HepG2 (cell line): Measurements from ENCODE around the gene HECTD4. TPM values are rescaled to one million over a fixed set of nuclear protein-coding genes. Genes with fewer than 3 reads are reported as not detected.
A peak's percentile ranks its signal among the peaks of the same experiment; 100 is the strongest.

ENCODE experiments used
- CENPX ChIP-seq: sonication (generic); formaldehyde crosslinking; IDR thresholded peaks from 2 replicates; pipeline ENCODE4 v1.9.0; 2021; ENCODE audit warnings: mild to moderate bottlenecking, missing genetic modification reagents, moderate library complexity
- ERF ChIP-seq: IDR thresholded peaks from 2 replicates; pipeline ENCODE4 v1.6.1; 2018; ENCODE audit warnings: missing biosample characterization, missing genetic modification reagents
- GPN1 ChIP-seq: sonication (generic); formaldehyde crosslinking; IDR thresholded peaks from 2 replicates; pipeline ENCODE4 v1.5.1; 2020; ENCODE audit warnings: missing genetic modification reagents, borderline replicate concordance
- XBP1 ChIP-seq: sonication (generic); formaldehyde crosslinking; IDR thresholded peaks from 2 replicates; pipeline ENCODE4 v1.5.0; 2020; ENCODE audit warnings: missing genetic modification reagents
- ZNF121 ChIP-seq: sonication (generic); formaldehyde crosslinking; IDR thresholded peaks from 2 replicates; pipeline ENCODE4 v1.5.0; 2020; ENCODE audit warnings: mild to moderate bottlenecking, missing genetic modification reagents
- ZNF234 ChIP-seq: sonication (generic); formaldehyde crosslinking; conservative IDR thresholded peaks from 2 replicates; pipeline ENCODE4 v1.5.1; 2020; ENCODE audit warnings: mild to moderate bottlenecking, missing genetic modification reagents
- ZNF274 ChIP-seq: sonication (generic); formaldehyde crosslinking; IDR thresholded peaks from 2 replicates; pipeline ENCODE4 v1.5.1; 2020; ENCODE audit warnings: mild to moderate bottlenecking, missing genetic modification reagents
- ZNF430 ChIP-seq: sonication (generic); formaldehyde crosslinking; IDR thresholded peaks from 2 replicates; pipeline ENCODE4 v1.9.0; 2021; ENCODE audit warnings: mild to moderate bottlenecking, missing genetic modification reagents
- ZNF460 ChIP-seq: sonication (generic); formaldehyde crosslinking; IDR thresholded peaks from 2 replicates; pipeline ENCODE4 v1.5.1; 2020; ENCODE audit warnings: missing genetic modification reagents, mild to moderate bottlenecking, borderline replicate concordance
- ZNF629 ChIP-seq: sonication (generic); formaldehyde crosslinking; conservative IDR thresholded peaks from 2 replicates; pipeline ENCODE4 v1.5.0; 2020; ENCODE audit warnings: missing genetic modification reagents
- ZNF7 ChIP-seq: IDR thresholded peaks from 2 replicates; pipeline ENCODE4 v1.6.1; 2016; ENCODE audit warnings: missing biosample characterization, missing genetic modification reagents
- polyA plus RNA-seq, 8 experiments: library from polyadenylated mRNA; depleted of rRNA in 3 of 8; stranded (reverse) in 7 of 8; unstranded in 1 of 8; fragments of >200 nt; fragmentation: Illumina TruSeq in 4 of 8; extraction: Trizol in 4 of 8; gene quantifications; 2 replicates each; pipeline versions ENCODE4 v1.2.1 to v1.2.3, GENCODE V29; 2011 to 2016; ENCODE audit warnings: low read depth in 4 of 8, missing spikeins in 1 of 8, mixed read lengths in 1 of 8; ENCODE audit not compliant: insufficient read depth in 1 of 8
- total RNA-seq, 5 experiments: library from RNA; depleted of rRNA; stranded (reverse); fragments of >200 nt; fragmentation: Illumina TruSeq; extraction: Trizol; gene quantifications; 2 replicates each; pipeline ENCODE4 v1.2.3, GENCODE V29; 2016; ENCODE audit warnings: low read depth in 1 of 5
- TF ChIP-seq, protein P1 (sequence below): sonication (generic); formaldehyde crosslinking; IDR thresholded peaks from 2 replicates; pipeline ENCODE4 v1.8.1; 2023; ENCODE audit warnings: missing genetic modification reagents, mild to moderate bottlenecking, borderline replicate concordance
- TF ChIP-seq, protein P2 (sequence below): IDR thresholded peaks from 2 replicates; pipeline ENCODE4 v1.6.1; 2012; ENCODE audit warnings: low read depth, low read length, improper control_type of control experiment
- TF ChIP-seq, protein P3 (sequence below): sonication (generic); formaldehyde crosslinking; IDR thresholded peaks from 2 replicates; pipeline ENCODE4 v1.4.0; 2020; ENCODE audit warnings: mild to moderate bottlenecking, missing genetic modification reagents
- TF ChIP-seq, protein P4 (sequence below): sonication (generic); formaldehyde crosslinking; IDR thresholded peaks from 2 replicates; pipeline ENCODE4 v1.5.1; 2020; ENCODE audit warnings: mild to moderate bottlenecking, missing genetic modification reagents, borderline replicate concordance
- TF ChIP-seq, protein P5 (sequence below): IDR thresholded peaks from 2 replicates; pipeline ENCODE4 v1.4.0; 2020; ENCODE audit warnings: mild to moderate bottlenecking, missing genetic modification reagents
- TF ChIP-seq, protein P6 (sequence below): IDR thresholded peaks from 2 replicates; pipeline ENCODE4 v1.6.1; 2016; ENCODE audit warnings: missing compliant biosample characterization, missing genetic modification reagents, borderline replicate concordance
- TF ChIP-seq, protein P7 (sequence below): sonication (generic); formaldehyde crosslinking; IDR thresholded peaks from 2 replicates; pipeline ENCODE4 v1.5.1; 2020; ENCODE audit warnings: missing genetic modification reagents, mild to moderate bottlenecking, borderline replicate concordance

HECTD4 gene
- total and polyA plus RNA-seq, 2 of the 13 experiments (the other 11 are each of a cell fraction or from before 2014, with no cell fraction given) = 9.0 to 11.4 TPM

DNA sequence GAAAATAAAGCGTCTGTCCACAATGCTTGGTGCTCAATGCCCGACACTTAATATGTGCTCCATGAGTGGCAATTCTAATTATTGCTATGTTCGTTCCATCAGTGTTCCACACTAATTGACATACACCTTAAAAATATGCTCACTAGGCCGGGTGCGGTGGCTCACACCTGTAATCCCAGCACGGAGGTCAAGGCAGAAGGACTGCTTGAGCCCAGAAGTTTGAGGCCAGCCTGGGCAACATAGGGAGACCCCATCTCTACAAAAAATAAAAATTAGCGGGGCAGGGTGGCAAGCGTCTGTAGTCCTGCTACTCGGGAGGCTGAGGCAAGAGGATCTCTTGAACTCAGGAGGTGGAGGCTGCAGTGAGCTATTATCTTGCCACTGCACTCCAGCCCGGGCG, 635 bp upstream of the HECTD4 start (continued):
- TF ChIP-seq, protein P1, sequence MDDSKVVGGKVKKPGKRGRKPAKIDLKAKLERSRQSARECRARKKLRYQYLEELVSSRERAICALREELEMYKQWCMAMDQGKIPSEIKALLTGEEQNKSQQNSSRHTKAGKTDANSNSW (CRISPR knock-in tag) = no peak
- TF ChIP-seq, protein P2, sequence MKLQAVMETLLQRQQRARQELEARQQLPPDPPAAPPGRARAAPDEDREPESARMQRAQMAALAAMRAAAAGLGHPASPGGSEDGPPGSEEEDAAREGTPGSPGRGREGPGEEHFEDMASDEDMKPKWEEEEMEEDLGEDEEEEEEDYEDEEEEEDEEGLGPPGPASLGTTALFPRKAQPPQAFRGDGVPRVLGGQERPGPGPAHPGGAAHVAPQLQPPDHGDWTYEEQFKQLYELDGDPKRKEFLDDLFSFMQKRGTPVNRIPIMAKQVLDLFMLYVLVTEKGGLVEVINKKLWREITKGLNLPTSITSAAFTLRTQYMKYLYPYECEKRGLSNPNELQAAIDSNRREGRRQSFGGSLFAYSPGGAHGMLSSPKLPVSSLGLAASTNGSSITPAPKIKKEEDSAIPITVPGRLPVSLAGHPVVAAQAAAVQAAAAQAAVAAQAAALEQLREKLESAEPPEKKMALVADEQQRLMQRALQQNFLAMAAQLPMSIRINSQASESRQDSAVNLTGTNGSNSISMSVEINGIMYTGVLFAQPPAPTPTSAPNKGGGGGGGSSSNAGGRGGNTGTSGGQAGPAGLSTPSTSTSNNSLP = no peak
- TF ChIP-seq ERF (CRISPR knock-in tag) (no peak), ZNF234 (CRISPR knock-in tag) (no peak), ZNF430 (no peak), ZNF7 (peak; percentile 54; the same call in 1 of the 2 replicates), ZNF460 (CRISPR knock-in tag) (no peak), XBP1 (CRISPR knock-in tag) (no peak), ZNF121 (no peak; the same call in 1 of the 2 replicates), CENPX (CRISPR knock-in tag) (no peak), ZNF629 (CRISPR knock-in tag) (no peak), ZNF274 (no peak), GPN1 (CRISPR knock-in tag) (no peak)
- TF ChIP-seq, protein P3, sequence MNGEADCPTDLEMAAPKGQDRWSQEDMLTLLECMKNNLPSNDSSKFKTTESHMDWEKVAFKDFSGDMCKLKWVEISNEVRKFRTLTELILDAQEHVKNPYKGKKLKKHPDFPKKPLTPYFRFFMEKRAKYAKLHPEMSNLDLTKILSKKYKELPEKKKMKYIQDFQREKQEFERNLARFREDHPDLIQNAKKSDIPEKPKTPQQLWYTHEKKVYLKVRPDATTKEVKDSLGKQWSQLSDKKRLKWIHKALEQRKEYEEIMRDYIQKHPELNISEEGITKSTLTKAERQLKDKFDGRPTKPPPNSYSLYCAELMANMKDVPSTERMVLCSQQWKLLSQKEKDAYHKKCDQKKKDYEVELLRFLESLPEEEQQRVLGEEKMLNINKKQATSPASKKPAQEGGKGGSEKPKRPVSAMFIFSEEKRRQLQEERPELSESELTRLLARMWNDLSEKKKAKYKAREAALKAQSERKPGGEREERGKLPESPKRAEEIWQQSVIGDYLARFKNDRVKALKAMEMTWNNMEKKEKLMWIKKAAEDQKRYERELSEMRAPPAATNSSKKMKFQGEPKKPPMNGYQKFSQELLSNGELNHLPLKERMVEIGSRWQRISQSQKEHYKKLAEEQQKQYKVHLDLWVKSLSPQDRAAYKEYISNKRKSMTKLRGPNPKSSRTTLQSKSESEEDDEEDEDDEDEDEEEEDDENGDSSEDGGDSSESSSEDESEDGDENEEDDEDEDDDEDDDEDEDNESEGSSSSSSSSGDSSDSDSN (CRISPR knock-in tag) = no peak
- TF ChIP-seq, protein P4, sequence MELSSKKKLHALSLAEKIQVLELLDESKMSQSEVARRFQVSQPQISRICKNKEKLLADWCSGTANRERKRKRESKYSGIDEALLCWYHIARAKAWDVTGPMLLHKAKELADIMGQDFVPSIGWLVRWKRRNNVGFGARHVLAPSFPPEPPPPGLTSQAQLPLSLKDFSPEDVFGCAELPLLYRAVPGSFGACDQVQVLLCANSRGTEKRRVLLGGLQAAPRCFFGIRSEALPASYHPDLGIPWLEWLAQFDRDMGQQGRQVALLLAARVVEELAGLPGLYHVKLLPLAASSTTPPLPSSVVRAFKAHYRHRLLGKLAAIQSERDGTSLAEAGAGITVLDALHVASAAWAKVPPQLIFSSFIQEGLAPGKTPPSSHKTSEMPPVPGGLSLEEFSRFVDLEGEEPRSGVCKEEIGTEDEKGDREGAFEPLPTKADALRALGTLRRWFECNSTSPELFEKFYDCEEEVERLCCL (CRISPR knock-in tag) = no peak
- TF ChIP-seq, protein P5, sequence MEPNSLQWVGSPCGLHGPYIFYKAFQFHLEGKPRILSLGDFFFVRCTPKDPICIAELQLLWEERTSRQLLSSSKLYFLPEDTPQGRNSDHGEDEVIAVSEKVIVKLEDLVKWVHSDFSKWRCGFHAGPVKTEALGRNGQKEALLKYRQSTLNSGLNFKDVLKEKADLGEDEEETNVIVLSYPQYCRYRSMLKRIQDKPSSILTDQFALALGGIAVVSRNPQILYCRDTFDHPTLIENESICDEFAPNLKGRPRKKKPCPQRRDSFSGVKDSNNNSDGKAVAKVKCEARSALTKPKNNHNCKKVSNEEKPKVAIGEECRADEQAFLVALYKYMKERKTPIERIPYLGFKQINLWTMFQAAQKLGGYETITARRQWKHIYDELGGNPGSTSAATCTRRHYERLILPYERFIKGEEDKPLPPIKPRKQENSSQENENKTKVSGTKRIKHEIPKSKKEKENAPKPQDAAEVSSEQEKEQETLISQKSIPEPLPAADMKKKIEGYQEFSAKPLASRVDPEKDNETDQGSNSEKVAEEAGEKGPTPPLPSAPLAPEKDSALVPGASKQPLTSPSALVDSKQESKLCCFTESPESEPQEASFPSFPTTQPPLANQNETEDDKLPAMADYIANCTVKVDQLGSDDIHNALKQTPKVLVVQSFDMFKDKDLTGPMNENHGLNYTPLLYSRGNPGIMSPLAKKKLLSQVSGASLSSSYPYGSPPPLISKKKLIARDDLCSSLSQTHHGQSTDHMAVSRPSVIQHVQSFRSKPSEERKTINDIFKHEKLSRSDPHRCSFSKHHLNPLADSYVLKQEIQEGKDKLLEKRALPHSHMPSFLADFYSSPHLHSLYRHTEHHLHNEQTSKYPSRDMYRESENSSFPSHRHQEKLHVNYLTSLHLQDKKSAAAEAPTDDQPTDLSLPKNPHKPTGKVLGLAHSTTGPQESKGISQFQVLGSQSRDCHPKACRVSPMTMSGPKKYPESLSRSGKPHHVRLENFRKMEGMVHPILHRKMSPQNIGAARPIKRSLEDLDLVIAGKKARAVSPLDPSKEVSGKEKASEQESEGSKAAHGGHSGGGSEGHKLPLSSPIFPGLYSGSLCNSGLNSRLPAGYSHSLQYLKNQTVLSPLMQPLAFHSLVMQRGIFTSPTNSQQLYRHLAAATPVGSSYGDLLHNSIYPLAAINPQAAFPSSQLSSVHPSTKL (CRISPR knock-in tag) = no peak
- TF ChIP-seq, protein P6, sequence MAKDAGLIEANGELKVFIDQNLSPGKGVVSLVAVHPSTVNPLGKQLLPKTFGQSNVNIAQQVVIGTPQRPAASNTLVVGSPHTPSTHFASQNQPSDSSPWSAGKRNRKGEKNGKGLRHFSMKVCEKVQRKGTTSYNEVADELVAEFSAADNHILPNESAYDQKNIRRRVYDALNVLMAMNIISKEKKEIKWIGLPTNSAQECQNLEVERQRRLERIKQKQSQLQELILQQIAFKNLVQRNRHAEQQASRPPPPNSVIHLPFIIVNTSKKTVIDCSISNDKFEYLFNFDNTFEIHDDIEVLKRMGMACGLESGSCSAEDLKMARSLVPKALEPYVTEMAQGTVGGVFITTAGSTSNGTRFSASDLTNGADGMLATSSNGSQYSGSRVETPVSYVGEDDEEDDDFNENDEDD = no peak
- TF ChIP-seq, protein P7, sequence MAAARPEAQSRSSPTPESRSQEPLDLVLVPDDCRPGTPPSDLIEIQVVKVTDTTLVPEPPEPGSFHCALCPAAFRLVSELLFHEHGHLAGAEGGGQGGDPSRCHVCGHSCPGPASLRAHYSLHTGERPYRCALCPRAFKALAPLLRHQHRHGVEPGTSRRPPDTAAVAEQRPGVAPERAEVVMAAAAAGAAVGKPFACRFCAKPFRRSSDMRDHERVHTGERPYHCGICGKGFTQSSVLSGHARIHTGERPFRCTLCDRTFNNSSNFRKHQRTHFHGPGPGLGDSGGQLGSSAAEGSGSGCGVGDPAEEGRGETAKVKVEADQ (CRISPR knock-in tag) = no peak
